Vagina (tissue), 2 donors: Measurements from ENCODE around the gene CCDC80. TPM values are rescaled to one million over a fixed set of nuclear protein-coding genes. Genes with fewer than 3 reads are reported as not detected.

Source experiments
- DNase-seq, 2 donors: peaks; one replicate each; pipeline ENCODE4 v3.0.0-alpha.2; 2017; ENCODE audit errors: extremely low spot score in 2 of 2
- H3K27ac ChIP-seq: fragments of 200-600 bp; sonication (generic); one replicate; pipeline ENCODE4 v1.5.1; 2019
- H3K27me3 ChIP-seq: fragments of 200-600 bp; sonication (generic); one replicate; pipeline ENCODE4 v1.5.1; 2019
- H3K36me3 ChIP-seq, 2 donors: fragments of 200-600 bp; sonication (generic); one replicate each; pipeline ENCODE4 v1.5.1; 2017 to 2019
- H3K4me1 ChIP-seq: fragments of 200-600 bp; sonication (generic); one replicate; pipeline ENCODE4 v1.5.1; 2019
- H3K4me3 ChIP-seq, 2 donors: fragments of 200-600 bp; sonication (generic); 1 replicate in 1 of 2; 2 replicates in 1 of 2; pipeline ENCODE4 v1.5.1; 2016 to 2019
- H3K9me3 ChIP-seq: fragments of 200-600 bp; sonication (generic); one replicate; pipeline ENCODE4 v1.5.1; 2019
- CTCF ChIP-seq, 3 experiments: fragments of 450-650 bp in 2 of 3; fragments of 200-600 bp in 1 of 3; sonication (generic) in 1 of 3; IDR thresholded peaks; one replicate each; pipeline ENCODE4 v1.5.1; 2017 to 2019; ENCODE audit warnings: antibody characterized with exemption in 3 of 3, mild to moderate bottlenecking in 2 of 3, moderate library complexity in 2 of 3
- POLR2A ChIP-seq, 2 donors: fragments of 450-650 bp; IDR thresholded peaks; one replicate each; pipeline ENCODE4 v1.6.1; 2017; ENCODE audit warnings: antibody characterized with exemption in 2 of 2, mild to moderate bottlenecking in 2 of 2, moderate library complexity in 2 of 2
- POLR2AphosphoS5 ChIP-seq, 2 donors: sonication (generic); formaldehyde crosslinking; IDR thresholded peaks; one replicate each; pipeline ENCODE4 v1.9.0; 2017; ENCODE audit warnings: antibody characterized with exemption in 2 of 2, mild to moderate bottlenecking in 2 of 2, low read depth in 1 of 2; ENCODE audit not compliant: insufficient read depth in 1 of 2
- intact Hi-C: fragments of 100-400 bp; cut with DNase I; formaldehyde crosslinking; loops from one replicate; pipeline ENCODE4 v1.15.1; 2023
- total RNA-seq: library from RNA; depleted of rRNA; stranded (reverse); fragments of >200 nt; gene quantifications from one replicate; pipeline ENCODE4 v1.2.3, GENCODE V29; 2016

CCDC80 gene
- total RNA-seq, 1 donor from 2014 or later = 51.6 TPM

- H3K9me3 ChIP-seq = no peaks in the 10 kb centered on the region
- TF ChIP-seq POLR2A (IDR thresholded peaks at IDR 0.05) (no peak), CTCF (IDR thresholded peaks at IDR 0.05) (no peak), POLR2AphosphoS5 (IDR thresholded peaks at IDR 0.05; ENCODE audit: insufficient read depth in 1 of 2, low read depth in 1 of 2) (peak in 1 of 2 donors; percentile 72)
- H3K4me1 ChIP-seq = peaks cover 75% of the 10 kb centered on the region
- intact Hi-C loops = no loop called here
- peak overlapping the region; percentile 66 for H3K27ac ChIP-seq
- no peaks in the 10 kb centered on the region for H3K27me3 ChIP-seq
- H3K4me3 ChIP-seq = no peak overlapping the region
- DNase-seq = no peak
- H3K36me3 ChIP-seq = no peaks in the 10 kb centered on the region
Observed at GRCh38 chr3:112629425-112629824, 11.5 kb downstream of the CCDC80 start.

GRCh38 chr3:112627919-112628466 lies 12.9 kb downstream of the CCDC80 start:
- H3K4me1 ChIP-seq = peaks cover 67% of the 10 kb centered on the region
- intact Hi-C loops = no loop called here

GRCh38 chr3:112627419-112627818 lies 13.5 kb downstream of the CCDC80 start:
- TF ChIP-seq POLR2A (IDR thresholded peaks at IDR 0.05) (no peak), CTCF (IDR thresholded peaks at IDR 0.05) (no peak), POLR2AphosphoS5 (IDR thresholded peaks at IDR 0.05; ENCODE audit: insufficient read depth in 1 of 2, low read depth in 1 of 2) (no peak)
- Histone ChIP-seq H3K27ac (peak overlapping the region; percentile 66), H3K36me3 (no peaks in the 10 kb centered on the region), H3K4me1 (peaks cover 61% of the 10 kb centered on the region), H3K9me3 (no peaks in the 10 kb centered on the region), H3K4me3 (no peak overlapping the region), H3K27me3 (no peaks in the 10 kb centered on the region)
- intact Hi-C loops = no loop called here
- no peak for DNase-seq

More at GRCh38 chr3:112627919-112628466, 12.9 kb downstream of the CCDC80 start:
- DNase-seq = no peak
- H3K36me3 ChIP-seq = no peaks in the 10 kb centered on the region
- H3K9me3 ChIP-seq = no peaks in the 10 kb centered on the region
- H3K27me3 ChIP-seq = no peaks in the 10 kb centered on the region
- TF ChIP-seq POLR2A (IDR thresholded peaks at IDR 0.05) (no peak), POLR2AphosphoS5 (IDR thresholded peaks at IDR 0.05; ENCODE audit: insufficient read depth in 1 of 2, low read depth in 1 of 2) (no peak), CTCF (IDR thresholded peaks at IDR 0.05) (no peak)
- peak overlapping the region; percentile 66 for H3K27ac ChIP-seq
- no peak overlapping the region for H3K4me3 ChIP-seq

- H3K36me3 ChIP-seq = peaks cover 0 to 2% of the 10 kb centered on the region in 2 donors
- no peaks in the 10 kb centered on the region for H3K27me3 ChIP-seq
- peaks cover 27% of the 10 kb centered on the region for H3K4me1 ChIP-seq
- no peak overlapping the region for H3K4me3 ChIP-seq
- no peaks in the 10 kb centered on the region for H3K9me3 ChIP-seq
- no peak for TF ChIP-seq CTCF (IDR thresholded peaks at IDR 0.05)
- TF ChIP-seq POLR2AphosphoS5 (IDR thresholded peaks at IDR 0.05; ENCODE audit: insufficient read depth in 1 of 2, low read depth in 1 of 2) = no peak
- no peak for TF ChIP-seq POLR2A (IDR thresholded peaks at IDR 0.05)
- no peak for DNase-seq
- intact Hi-C loops = no loop called here
- H3K27ac ChIP-seq = peak overlapping the region; percentile 9
Observed at GRCh38 chr3:112623717-112624116, 17.2 kb downstream of the CCDC80 start.

- no peak overlapping the region for H3K4me3 ChIP-seq
- peak overlapping the region; percentile 9 for H3K27ac ChIP-seq
- peaks cover 0 to 7% of the 10 kb centered on the region in 2 donors for H3K36me3 ChIP-seq
- peaks cover 22% of the 10 kb centered on the region for H3K4me1 ChIP-seq
- no peaks in the 10 kb centered on the region for H3K27me3 ChIP-seq
- H3K9me3 ChIP-seq = no peaks in the 10 kb centered on the region
- intact Hi-C loops = no loop called here
- TF ChIP-seq POLR2AphosphoS5 (IDR thresholded peaks at IDR 0.05; ENCODE audit: insufficient read depth in 1 of 2, low read depth in 1 of 2) = no peak
- no peak for DNase-seq
Observed at GRCh38 chr3:112623213-112623612, 17.7 kb downstream of the CCDC80 start.
